ENCODE results near the gene MMP13.

MMP13 gene

DNA sequence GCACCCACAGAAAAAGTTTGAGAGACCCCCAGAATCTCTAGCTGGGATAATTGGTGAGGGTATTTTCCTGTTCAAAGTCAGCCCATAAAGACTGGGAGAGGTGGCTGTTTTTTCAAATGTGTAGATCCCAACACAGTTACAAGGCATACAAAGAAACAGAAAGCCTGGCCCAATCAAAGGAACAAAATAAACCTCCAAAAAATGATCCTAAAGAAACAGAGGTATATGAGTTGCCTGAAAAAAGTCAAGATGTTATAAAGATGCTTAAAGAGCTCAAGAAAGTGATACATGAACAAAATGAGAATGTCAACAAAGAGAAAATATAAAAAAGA lies 40.5 kb downstream of the MMP13 start:
- H2BK12ac ChIP-seq (ENCODE audit: low read length) = no peak overlapping the region
- H3K14ac ChIP-seq (ENCODE audit: low read length) = no peak overlapping the region
- no peak for DNase-seq

GRCh38 chr11:102914238-102915043 lies 41.1 kb downstream of the MMP13 start:
- no CpG with 5 or more reads among the region's 3 CpGs for WGBS (ENCODE audit: extremely low coverage, insufficient coverage, insufficient read length)
- Histone ChIP-seq H3K4me1 (ENCODE audit: control insufficient read depth in 1 of 2, insufficient read depth in 2 of 2, low read length in 2 of 2) (peaks cover 3% of the 10 kb centered on the region in 2 experiments), H3K79me1 (ENCODE audit: low read length) (peaks cover 5% of the 10 kb centered on the region), H3K4ac (ENCODE audit: low read depth, low read length) (no peak overlapping the region), H2AK5ac (ENCODE audit: low read length) (no peak overlapping the region), H3K79me2 (ENCODE audit: control insufficient read depth, insufficient read depth, low read length, poor library complexity) (no peaks in the 10 kb centered on the region), H3K9me3 (ENCODE audit: insufficient read depth, low read depth, low read length) (no peaks in the 10 kb centered on the region), H2BK5ac (ENCODE audit: low read depth, low read length, poor library complexity) (peak overlapping the region; percentile 44), H3K18ac (ENCODE audit: low read length) (no peak overlapping the region), H2AFZ (ENCODE audit: insufficient read depth, low read length, poor library complexity) (no peak overlapping the region), H3K4me3 (ENCODE audit: low read depth, low read length) (no peak overlapping the region), H4K8ac (ENCODE audit: low read depth, low read length) (no peak overlapping the region), H3K36me3 (ENCODE audit: control insufficient read depth in 1 of 2, insufficient read depth in 2 of 2, low read length in 2 of 2) (no peaks in the 10 kb centered on the region), H4K91ac (ENCODE audit: low read depth, low read length) (peak overlapping the region; percentile 70), H3K23ac (ENCODE audit: low read length) (no peak overlapping the region), H3K4me2 (ENCODE audit: low read length) (peak overlapping the region; percentile 22), H3K27ac (ENCODE audit: low read depth, low read length) (peak overlapping the region; percentile 78), H3K9ac (ENCODE audit: low read length) (no peak overlapping the region), H2BK12ac (ENCODE audit: low read length) (peak overlapping the region; percentile 61), H3K27me3 (ENCODE audit: insufficient read depth, low read length) (no peaks in the 10 kb centered on the region), H2BK120ac (ENCODE audit: insufficient read depth, low read length, poor library complexity) (peak overlapping the region; percentile 75), H3K14ac (ENCODE audit: low read length) (no peak overlapping the region), H4K12ac (ENCODE audit: low read depth, low read length) (no peak overlapping the region)
- peak in 1 of 2 donors; percentile 53 for DNase-seq

More for the DNA sequence above, 40.5 kb downstream of the MMP13 start:
- Histone ChIP-seq H4K8ac (ENCODE audit: low read depth, low read length) (no peak overlapping the region), H2AK5ac (ENCODE audit: low read length) (no peak overlapping the region), H4K91ac (ENCODE audit: low read depth, low read length) (no peak overlapping the region), H2BK5ac (ENCODE audit: low read depth, low read length, poor library complexity) (no peak overlapping the region), H4K12ac (ENCODE audit: low read depth, low read length) (no peak overlapping the region), H3K4me1 (ENCODE audit: control insufficient read depth in 1 of 2, insufficient read depth in 2 of 2, low read length in 2 of 2) (peaks cover 3% of the 10 kb centered on the region in 2 experiments), H3K79me2 (ENCODE audit: control insufficient read depth, insufficient read depth, low read length, poor library complexity) (no peaks in the 10 kb centered on the region), H3K23ac (ENCODE audit: low read length) (no peak overlapping the region), H3K27ac (ENCODE audit: low read depth, low read length) (peak overlapping the region; percentile 78), H3K79me1 (ENCODE audit: low read length) (peaks cover 5% of the 10 kb centered on the region), H3K9ac (ENCODE audit: low read length) (no peak overlapping the region), H3K9me3 (ENCODE audit: insufficient read depth, low read depth, low read length) (no peaks in the 10 kb centered on the region), H3K27me3 (ENCODE audit: insufficient read depth, low read length) (no peaks in the 10 kb centered on the region), H2AFZ (ENCODE audit: insufficient read depth, low read length, poor library complexity) (no peak overlapping the region), H3K18ac (ENCODE audit: low read length) (no peak overlapping the region), H2BK120ac (ENCODE audit: insufficient read depth, low read length, poor library complexity) (no peak overlapping the region), H3K4ac (ENCODE audit: low read depth, low read length) (no peak overlapping the region), H3K4me3 (ENCODE audit: low read depth, low read length) (no peak overlapping the region), H3K4me2 (ENCODE audit: low read length) (peak overlapping the region; percentile 22), H3K36me3 (ENCODE audit: control insufficient read depth in 1 of 2, insufficient read depth in 2 of 2, low read length in 2 of 2) (no peaks in the 10 kb centered on the region)

- Histone ChIP-seq H4K8ac (ENCODE audit: low read depth, low read length) (no peak overlapping the region), H2BK5ac (ENCODE audit: low read depth, low read length, poor library complexity) (no peak overlapping the region), H3K36me3 (ENCODE audit: control insufficient read depth in 1 of 2, insufficient read depth in 2 of 2, low read length in 2 of 2) (no peaks in the 10 kb centered on the region), H4K12ac (ENCODE audit: low read depth, low read length) (no peak overlapping the region), H2AK5ac (ENCODE audit: low read length) (no peak overlapping the region), H3K79me2 (ENCODE audit: control insufficient read depth, insufficient read depth, low read length, poor library complexity) (no peaks in the 10 kb centered on the region), H3K4me3 (ENCODE audit: low read depth, low read length) (no peak overlapping the region), H3K14ac (ENCODE audit: low read length) (no peak overlapping the region), H3K4ac (ENCODE audit: low read depth, low read length) (no peak overlapping the region), H3K4me2 (ENCODE audit: low read length) (no peak overlapping the region), H3K23ac (ENCODE audit: low read length) (no peak overlapping the region), H3K79me1 (ENCODE audit: low read length) (peaks cover 5% of the 10 kb centered on the region), H3K9me3 (ENCODE audit: insufficient read depth, low read depth, low read length) (no peaks in the 10 kb centered on the region), H2AFZ (ENCODE audit: insufficient read depth, low read length, poor library complexity) (no peak overlapping the region), H3K9ac (ENCODE audit: low read length) (no peak overlapping the region), H4K91ac (ENCODE audit: low read depth, low read length) (no peak overlapping the region), H3K27ac (ENCODE audit: low read depth, low read length) (no peak overlapping the region), H3K4me1 (ENCODE audit: control insufficient read depth in 1 of 2, insufficient read depth in 2 of 2, low read length in 2 of 2) (peaks cover 3% of the 10 kb centered on the region in 2 experiments), H3K27me3 (ENCODE audit: insufficient read depth, low read length) (no peaks in the 10 kb centered on the region), H2BK120ac (ENCODE audit: insufficient read depth, low read length, poor library complexity) (no peak overlapping the region), H2BK12ac (ENCODE audit: low read length) (no peak overlapping the region), H3K18ac (ENCODE audit: low read length) (no peak overlapping the region)
- no peak for DNase-seq
- WGBS (ENCODE audit: extremely low coverage, insufficient coverage, insufficient read length) = no CpG with 5 or more reads among the region's 2 CpGs
Measured at GRCh38 chr11:102912482-102912830, 43.1 kb downstream of the MMP13 start.

GRCh38 chr11:102911758-102912481 lies 43.6 kb downstream of the MMP13 start:
- DNase-seq = no peak
- Histone ChIP-seq H3K27ac (ENCODE audit: low read depth, low read length) (peak overlapping the region; percentile 64), H3K36me3 (ENCODE audit: control insufficient read depth in 1 of 2, insufficient read depth in 2 of 2, low read length in 2 of 2) (no peaks in the 10 kb centered on the region), H3K18ac (ENCODE audit: low read length) (no peak overlapping the region), H3K23ac (ENCODE audit: low read length) (no peak overlapping the region), H4K12ac (ENCODE audit: low read depth, low read length) (no peak overlapping the region), H2AFZ (ENCODE audit: insufficient read depth, low read length, poor library complexity) (no peak overlapping the region), H2BK5ac (ENCODE audit: low read depth, low read length, poor library complexity) (no peak overlapping the region), H2BK120ac (ENCODE audit: insufficient read depth, low read length, poor library complexity) (peak overlapping the region; percentile 41), H3K4me2 (ENCODE audit: low read length) (no peak overlapping the region), H4K91ac (ENCODE audit: low read depth, low read length) (peak overlapping the region; percentile 48), H3K4ac (ENCODE audit: low read depth, low read length) (no peak overlapping the region), H3K4me3 (ENCODE audit: low read depth, low read length) (no peak overlapping the region), H3K9ac (ENCODE audit: low read length) (no peak overlapping the region), H4K8ac (ENCODE audit: low read depth, low read length) (no peak overlapping the region), H3K4me1 (ENCODE audit: control insufficient read depth in 1 of 2, insufficient read depth in 2 of 2, low read length in 2 of 2) (peaks cover 3% of the 10 kb centered on the region in 2 experiments), H3K27me3 (ENCODE audit: insufficient read depth, low read length) (no peaks in the 10 kb centered on the region), H2AK5ac (ENCODE audit: low read length) (no peak overlapping the region), H3K14ac (ENCODE audit: low read length) (no peak overlapping the region), H3K79me2 (ENCODE audit: control insufficient read depth, insufficient read depth, low read length, poor library complexity) (no peaks in the 10 kb centered on the region), H3K9me3 (ENCODE audit: insufficient read depth, low read depth, low read length) (no peaks in the 10 kb centered on the region), H3K79me1 (ENCODE audit: low read length) (peaks cover 5% of the 10 kb centered on the region), H2BK12ac (ENCODE audit: low read length) (no peak overlapping the region)
- no CpG with 5 or more reads among the region's 13 CpGs for WGBS (ENCODE audit: extremely low coverage, insufficient coverage, insufficient read length)

All from trophoblast cell (in vitro differentiated cells and primary cell).